ENCODE results near the gene EPHA2.

EPHA2 gene

GRCh38 chr1:16153999-16154673, 1.7 kb downstream of the EPHA2 start:
- H3K27ac ChIP-seq: peak overlapping the region in 18 of 21 experiments; percentile 60 to 96 (median 91)

GRCh38 chr1:16153096-16153998, 2.5 kb downstream of the EPHA2 start:
- Histone ChIP-seq H3K4me3 (peak overlapping the region; percentile 68 to 83 (median 75)), H3K27ac (peak overlapping the region in 18 of 21 experiments; percentile 22 to 96 (median 91))

More at GRCh38 chr1:16153999-16154673, 1.7 kb downstream of the EPHA2 start:
- H3K4me3 ChIP-seq: peak overlapping the region; percentile 68 to 83 (median 75)

- H3K27ac ChIP-seq: peak overlapping the region in 18 of 21 experiments; percentile 0 to 96 (median 91)
- peak overlapping the region; percentile 68 to 83 (median 75) for H3K4me3 ChIP-seq
These were observed 3.3 kb downstream of the EPHA2 start for GRCh38 chr1:16152481-16153087.

- peak overlapping the region in 2 of 7 experiments; percentile 75 to 83 for H3K4me3 ChIP-seq
- peak overlapping the region in 14 of 21 experiments; percentile 0 to 96 (median 89) for H3K27ac ChIP-seq
These were observed 3.9 kb downstream of the EPHA2 start for GRCh38 chr1:16151995-16152384.

GRCh38 chr1:16151196-16151994, 4.5 kb downstream of the EPHA2 start:
- Histone ChIP-seq H3K4me3 (peak overlapping the region in 1 of 7 experiments; percentile 83), H3K27ac (peak overlapping the region in 10 of 21 experiments; percentile 8 to 96 (median 92))

GRCh38 chr1:16150508-16150907, 5.4 kb downstream of the EPHA2 start:
- H3K27ac ChIP-seq: peak overlapping the region in 6 of 21 experiments; percentile 10 to 96 (median 56)
- no peak overlapping the region for H3K4me3 ChIP-seq

GRCh38 chr1:16149702-16150488, 6.0 kb downstream of the EPHA2 start:
- peak overlapping the region in 2 of 21 experiments; percentile 19 to 96 for H3K27ac ChIP-seq
- H3K4me3 ChIP-seq: no peak overlapping the region

- H3K27ac ChIP-seq: no peak overlapping the region
- H3K4me3 ChIP-seq: no peak overlapping the region
These were observed 6.7 kb downstream of the EPHA2 start for GRCh38 chr1:16149146-16149545.

GRCh38 chr1:16148329-16149092, 7.4 kb downstream of the EPHA2 start:
- H3K27ac ChIP-seq: no peak overlapping the region
- H3K4me3 ChIP-seq: no peak overlapping the region

GRCh38 chr1:16147156-16147926, 8.5 kb downstream of the EPHA2 start:
- Histone ChIP-seq H3K4me3 (no peak overlapping the region), H3K27ac (peak overlapping the region in 10 of 21 experiments; percentile 9 to 83 (median 75))

GRCh38 chr1:16146279-16147155, 9.4 kb downstream of the EPHA2 start:
- H3K27ac ChIP-seq: peak overlapping the region in 20 of 21 experiments; percentile 9 to 83 (median 74)
- H3K4me3 ChIP-seq: peak overlapping the region in 4 of 7 experiments; percentile 7 to 26 (median 14)

GRCh38 chr1:16145662-16146278, 10.1 kb downstream of the EPHA2 start:
- peak overlapping the region in 4 of 7 experiments; percentile 7 to 26 (median 14) for H3K4me3 ChIP-seq
- peak overlapping the region in 20 of 21 experiments; percentile 9 to 83 (median 74) for H3K27ac ChIP-seq

GRCh38 chr1:16145030-16145661, 10.7 kb downstream of the EPHA2 start:
- Histone ChIP-seq H3K4me3 (peak overlapping the region in 3 of 7 experiments; percentile 7 to 26 (median 17)), H3K27ac (peak overlapping the region in 19 of 21 experiments; percentile 9 to 83 (median 74))

GRCh38 chr1:16144325-16145029, 11.4 kb downstream of the EPHA2 start:
- Histone ChIP-seq H3K27ac (peak overlapping the region in 18 of 21 experiments; percentile 9 to 83 (median 74)), H3K4me3 (peak overlapping the region in 2 of 7 experiments; percentile 17 to 26)

All from skin epidermis (tissue), 12 donors.